ENCODE measurements around the gene SELL.
"Not testable (repeated sequence)": the region's sequence is repeated elsewhere in the genome, so short reads cannot be mapped to it uniquely, and the experiment has no call there.

The SELL gene

DNA sequence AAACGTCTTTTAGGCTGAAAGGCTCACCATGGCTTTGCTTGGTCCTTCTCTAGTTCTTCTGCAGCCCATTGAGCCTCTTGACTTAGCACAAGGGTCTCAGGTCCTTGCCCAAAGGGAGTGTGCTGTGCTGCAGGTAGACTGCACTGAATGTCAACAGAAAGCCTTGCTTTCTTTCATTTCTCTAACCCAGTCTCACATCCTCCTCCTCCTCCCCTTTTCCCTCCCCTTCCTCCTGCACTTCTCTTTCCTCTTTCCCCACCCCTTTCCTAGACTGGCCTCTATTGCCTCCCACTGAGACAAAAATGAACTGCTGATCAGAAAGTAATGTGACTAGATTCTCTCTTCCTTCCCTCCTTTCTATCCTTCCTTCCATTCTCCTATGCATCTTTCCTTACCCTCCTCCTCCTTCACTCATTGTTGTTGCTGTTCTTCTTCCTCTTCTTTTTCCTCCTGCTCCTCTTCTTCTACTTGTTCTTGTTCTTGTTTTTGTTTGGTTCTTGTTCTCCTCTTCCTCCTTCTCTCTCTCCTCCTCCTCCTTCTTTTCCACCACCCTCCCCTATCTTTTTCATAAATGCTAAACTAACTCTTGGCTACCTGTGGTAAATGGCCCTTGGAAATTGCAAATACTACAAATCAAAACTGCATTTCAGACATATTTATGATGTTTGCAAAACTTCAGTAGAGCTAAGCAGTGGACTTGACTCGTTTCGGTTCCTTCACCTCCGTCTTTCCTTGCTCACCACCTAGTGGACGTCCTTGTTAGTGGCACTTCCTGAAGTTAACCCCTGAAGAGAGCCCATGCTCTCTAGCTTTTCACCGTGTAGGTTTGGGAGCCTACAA lies at the start of gene SELL:
SELL (minus strand) TSS at position 152 of the 840 bp plus-strand sequence; CDS start at position 30, 122 bp downstream.
- DNase-seq, result peak in 6 of 10 donors; percentile 7 to 81 (median 51)
- intact Hi-C loops (cut with DNase I), result loop anchor here (1.0 kb wide), 1 partner anchor 110 kb away; no protein-coding TSS in a partner anchor

DNA sequence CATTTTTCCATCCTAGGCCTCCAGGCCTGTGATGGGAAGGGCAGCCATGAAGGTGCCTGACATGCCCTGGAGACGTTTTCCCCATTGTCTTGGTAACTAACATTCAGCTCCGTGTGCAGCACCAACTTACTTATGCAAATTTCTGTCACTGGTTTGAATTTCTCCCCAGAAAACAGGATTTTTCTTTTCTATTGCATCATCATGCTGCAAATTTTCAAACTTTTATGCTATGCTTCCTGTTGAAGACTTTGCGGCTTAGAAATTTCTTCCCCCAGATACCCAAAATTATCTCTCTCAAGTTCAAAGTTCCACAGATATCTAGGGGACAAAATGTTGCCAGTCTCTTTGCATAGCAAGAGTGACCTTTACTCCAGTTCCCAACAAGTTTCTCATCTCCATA lies 47.6 kb upstream of the SELL start:
- intact Hi-C loops (cut with DNase I), result no loop called here
- no peak for DNase-seq

DNA sequence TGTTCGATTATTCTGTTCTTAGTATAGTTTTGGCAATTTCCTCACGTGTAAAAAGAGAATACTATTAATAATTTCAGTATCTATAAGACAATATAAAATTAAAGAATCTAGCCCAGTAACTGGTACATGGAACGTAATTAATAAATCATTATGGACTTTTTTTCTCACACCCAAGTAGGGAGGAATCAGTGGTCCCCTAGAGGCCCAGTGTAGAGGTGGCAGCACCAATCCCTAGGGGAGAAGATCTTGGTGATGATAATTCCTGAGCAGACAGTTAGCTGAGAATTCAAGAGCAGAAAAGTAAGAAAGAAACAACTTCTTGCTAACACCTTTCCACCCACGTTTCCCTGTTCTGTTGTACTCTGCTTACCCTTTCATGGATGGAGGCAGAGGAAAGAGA lies 42.1 kb upstream of the SELL start:
- intact Hi-C loops (cut with DNase I), result no loop called here
- no peak for DNase-seq

DNA sequence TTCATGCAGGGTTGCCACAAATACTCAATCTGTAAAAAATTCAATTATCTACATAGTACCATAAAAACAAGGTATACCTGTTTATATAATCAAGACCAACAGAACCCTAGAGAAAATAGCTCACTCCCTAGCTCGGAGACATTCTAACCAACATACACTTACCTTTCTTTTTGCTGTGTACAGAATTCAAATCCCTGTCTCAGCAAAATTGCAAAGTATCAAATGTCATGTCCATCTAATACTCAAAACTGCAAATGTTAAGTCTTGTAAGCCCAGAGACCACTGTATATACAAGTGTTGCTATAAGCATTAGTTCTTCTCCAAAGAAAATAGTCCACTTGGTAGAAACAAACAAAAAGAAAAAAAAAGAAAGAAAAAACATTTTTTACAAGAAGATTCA lies 38.6 kb upstream of the SELL start:
- intact Hi-C loops (cut with DNase I), result no loop called here
- no peak for DNase-seq

DNA sequence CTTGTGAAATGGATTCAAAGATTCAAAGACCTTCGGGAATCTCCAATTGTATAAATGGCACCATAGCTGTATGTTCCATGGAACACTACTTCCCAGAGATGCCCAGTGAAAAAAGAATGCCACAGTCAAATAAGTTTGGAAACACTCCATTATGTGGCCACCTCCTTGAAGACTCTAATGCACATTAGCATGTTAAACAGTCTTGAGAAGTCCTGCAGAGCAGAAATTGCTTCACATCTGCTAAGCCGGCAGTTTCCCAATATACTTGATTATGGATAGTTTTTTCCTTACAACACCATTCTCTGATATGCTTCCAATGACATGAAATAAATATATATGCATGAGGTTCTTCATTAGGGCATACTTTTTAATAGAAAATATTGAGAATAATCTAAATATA lies 35.1 kb upstream of the SELL start:
- intact Hi-C loops (cut with DNase I), result no loop called here
- no peak for DNase-seq

DNA sequence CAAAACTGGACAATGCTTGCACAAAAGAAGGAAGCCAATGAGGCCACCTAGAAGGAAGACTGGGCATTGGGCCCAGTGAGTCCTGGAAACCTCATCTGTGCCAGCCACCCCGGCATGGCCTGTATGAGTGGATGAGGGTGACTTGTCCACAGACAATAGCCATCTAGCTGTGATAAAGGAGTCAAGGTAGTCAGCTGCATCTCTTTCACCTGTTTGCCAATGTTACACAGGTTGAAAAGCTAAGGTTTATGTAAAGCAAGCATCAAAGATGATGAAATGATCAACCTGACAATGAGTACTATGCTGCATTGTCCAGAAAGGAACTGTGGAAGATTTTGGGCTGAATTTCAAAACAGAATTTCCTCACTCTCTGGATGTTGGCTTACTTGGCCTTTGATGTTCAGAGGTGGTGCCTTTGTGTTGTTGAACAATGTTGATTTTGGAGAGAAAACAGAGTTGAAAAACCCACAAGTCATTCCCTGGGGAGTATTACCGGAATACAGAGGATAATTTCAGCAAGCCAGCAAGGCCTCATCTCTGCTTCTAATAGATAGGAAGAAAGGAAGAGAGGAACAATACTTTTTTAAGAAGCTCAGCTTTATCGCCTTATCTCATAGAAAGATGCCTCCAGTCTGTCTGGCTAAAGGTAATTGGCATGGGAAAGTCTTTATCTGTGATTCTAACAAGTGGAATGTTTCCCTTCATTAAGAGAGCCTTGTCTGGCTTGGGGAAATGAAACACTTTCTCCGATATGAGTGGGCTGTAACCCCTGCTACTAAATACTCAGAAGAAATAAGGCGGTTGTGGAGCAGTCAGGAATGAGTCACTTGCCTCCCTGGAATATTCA lies 33.8 kb upstream of the SELL start:
- no peak for DNase-seq
- intact Hi-C loops (cut with DNase I), result no loop called here

DNA sequence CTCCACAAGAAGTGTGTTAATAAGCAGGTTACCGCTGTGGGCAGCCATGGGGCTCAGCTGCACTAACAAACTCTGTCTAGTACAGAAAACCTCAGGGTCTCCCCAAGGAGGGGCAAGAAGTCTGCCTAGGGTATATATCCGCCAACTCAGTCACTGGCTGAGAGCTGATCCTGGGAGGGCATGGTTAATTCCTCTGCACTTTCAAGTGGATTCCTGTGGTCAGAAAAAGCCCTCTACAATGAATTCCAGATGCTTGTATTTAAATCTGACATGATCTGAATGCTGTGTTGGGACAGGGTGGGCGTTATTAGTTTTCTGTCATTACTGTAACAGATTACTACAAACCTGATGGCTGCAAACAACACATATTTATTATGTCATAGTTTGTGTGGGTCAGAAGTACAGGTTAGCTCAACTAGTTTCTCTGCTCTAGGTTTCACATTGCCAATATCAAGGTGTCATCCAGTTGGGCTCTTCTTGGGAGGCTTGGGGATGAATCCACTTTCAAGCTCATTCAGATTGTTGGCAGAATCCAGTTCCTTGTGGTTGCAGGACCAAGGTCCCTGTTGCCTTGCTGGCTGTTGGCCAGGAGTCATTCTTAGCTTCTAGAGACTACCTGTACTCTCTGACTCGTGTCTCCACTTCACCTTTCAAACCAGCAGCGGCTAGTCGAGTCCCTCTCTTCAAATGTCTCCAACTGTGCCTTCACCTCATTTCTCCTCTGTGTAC lies 30.4 kb upstream of the SELL start:
- intact Hi-C loops (cut with DNase I), result no loop called here
- DNase-seq, result no peak

DNA sequence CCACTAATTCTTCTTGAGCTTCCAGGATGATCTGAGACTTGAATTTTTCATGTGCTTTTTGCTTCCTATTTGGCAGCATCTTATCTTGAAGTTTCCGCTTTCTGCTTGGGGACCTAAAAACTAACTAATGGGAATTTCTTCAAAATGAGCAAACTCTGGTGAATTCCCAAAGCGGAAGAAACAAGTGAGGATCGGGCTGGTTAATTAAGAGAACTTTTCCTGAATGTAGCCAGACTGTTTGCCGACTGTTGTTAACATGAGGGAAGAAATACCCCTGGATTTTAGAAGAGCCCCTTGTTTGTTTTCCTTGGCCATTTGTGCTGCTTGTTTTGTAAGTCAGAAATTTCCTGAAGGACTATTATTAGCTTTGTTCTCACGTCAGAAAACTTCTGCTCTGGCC lies 28.6 kb upstream of the SELL start:
- intact Hi-C loops (cut with DNase I), result no loop called here
- DNase-seq, result no peak

DNA sequence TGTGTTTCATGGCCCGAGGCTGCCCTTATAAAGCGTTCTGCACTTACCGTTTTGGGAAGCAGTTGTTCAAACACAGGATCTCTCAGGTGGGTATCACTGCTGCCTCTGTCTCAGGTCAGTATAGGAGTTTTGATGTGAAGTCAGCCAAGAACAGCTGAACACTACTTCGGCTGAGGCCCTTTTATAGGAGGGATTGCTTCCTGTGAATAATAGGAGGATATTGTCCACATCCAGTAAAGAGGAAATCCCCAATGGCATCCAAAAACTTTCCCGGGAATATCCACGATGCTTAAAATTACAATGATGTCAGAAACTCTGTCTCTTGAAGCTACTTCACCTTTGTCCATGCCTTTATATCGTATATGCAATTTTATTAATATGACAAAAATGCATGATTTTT lies 22.5 kb upstream of the SELL start, which contains the start of gene SELE:
SELE (minus strand) TSS at position 156 of the 400 bp plus-strand sequence. CDS start 467 bp downstream, outside the sequence.
- intact Hi-C loops (cut with DNase I), result no loop called here

DNA sequence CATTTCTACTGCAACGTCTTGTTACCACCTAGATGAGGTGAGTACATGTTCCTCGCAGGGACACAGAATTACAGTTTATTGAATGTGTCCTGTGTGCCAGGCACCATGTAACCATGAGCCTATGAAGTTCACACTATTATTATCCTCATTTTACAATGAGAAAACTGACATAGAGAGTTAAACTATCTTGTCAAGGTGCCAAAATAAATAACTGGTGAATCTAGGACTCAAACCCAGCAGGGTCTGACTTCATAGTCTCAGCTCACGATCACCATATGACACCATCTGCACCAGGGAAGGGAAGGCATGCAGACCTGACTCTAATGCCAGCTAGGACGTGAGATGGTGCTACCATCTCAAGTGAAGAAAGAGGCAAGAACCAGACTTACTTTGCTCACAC lies 20.0 kb upstream of the SELL start:
- intact Hi-C loops (cut with DNase I), result no loop called here

More for the DNA sequence above, 22.5 kb upstream of the SELL start, which contains the start of gene SELE:
- DNase-seq, result no peak

DNA sequence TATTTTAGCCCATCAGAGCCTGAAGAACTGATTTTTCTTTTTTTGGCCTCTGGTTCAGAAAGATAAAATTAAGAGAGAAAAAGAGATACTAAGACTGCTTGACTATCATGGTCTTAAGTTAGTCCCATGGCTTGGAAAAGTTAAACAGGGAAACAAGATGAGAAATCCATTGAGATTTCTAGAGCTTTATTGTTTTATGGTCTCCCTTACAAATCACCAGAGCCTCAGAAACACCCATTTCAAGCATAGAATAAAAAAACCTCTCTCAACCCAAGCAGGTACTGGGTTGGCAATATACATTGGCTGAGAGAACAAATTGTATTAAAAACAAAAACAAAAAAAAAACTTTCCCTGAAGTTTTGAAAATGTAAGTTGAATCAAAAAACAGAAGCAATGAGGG lies 18.6 kb upstream of the SELL start:
- no peak for DNase-seq
- intact Hi-C loops (cut with DNase I), result no loop called here

More for the DNA sequence above, 20.0 kb upstream of the SELL start:
- DNase-seq, result no peak

DNA sequence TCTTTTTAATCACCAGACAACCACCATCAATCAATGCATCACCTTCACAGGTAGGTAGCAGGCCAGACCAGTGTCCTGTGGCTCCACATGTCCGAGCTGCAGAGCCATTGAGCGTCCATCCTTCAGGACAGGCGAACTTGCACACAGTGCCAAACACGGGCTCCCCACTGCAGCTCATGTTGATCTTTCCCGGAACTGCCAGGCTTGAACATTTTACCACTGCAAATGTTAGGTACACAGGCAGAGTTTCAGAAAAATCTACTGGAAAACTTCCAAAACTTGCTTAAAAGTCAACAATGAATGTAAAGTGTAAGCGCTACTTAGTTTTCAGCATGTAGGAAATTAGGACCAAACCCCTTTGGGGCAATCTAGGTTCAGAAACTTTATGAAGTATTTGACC lies 15.9 kb upstream of the SELL start:
- intact Hi-C loops (cut with DNase I), result no loop called here
- DNase-seq, result no peak

DNA sequence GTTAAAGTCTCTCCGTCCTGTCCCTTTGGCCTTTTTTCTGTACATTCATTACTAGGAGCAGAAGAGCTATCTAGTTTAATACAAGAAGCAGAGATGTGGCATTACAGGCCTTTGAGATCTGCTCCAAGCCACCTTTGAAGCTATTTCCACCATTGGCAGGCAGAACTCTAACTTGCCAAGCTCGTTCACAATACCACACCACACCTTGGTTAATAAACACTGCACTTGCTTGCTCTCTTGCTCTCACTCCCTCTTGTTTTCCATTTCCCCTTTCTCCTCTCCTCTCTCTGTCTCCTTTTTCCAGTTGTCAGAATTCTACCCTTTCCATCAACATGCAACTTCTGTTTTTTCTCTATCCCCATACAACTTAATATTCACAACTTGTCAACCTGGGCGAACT lies 15.4 kb upstream of the SELL start:
- intact Hi-C loops (cut with DNase I), result no loop called here
- no peak for DNase-seq

DNA sequence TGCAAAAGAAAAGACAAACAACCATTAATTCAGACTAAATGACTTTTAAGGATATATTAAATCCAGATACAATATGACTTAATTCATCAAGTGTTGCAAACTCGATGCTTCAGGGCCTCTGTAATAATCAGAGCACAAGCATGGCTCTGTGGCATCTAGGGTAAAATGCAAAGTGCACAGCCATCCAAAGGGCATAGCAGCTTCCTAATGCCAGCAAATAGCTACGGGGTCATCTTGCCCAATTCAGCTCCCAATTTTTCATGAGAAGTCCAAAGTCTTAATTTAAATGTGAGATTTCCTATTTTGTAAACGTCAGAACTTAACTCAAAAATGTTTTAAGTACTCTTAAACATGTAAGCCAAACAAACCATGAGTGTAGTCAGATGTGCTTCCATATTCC lies 14.5 kb upstream of the SELL start:
- DNase-seq, result no peak
- intact Hi-C loops (cut with DNase I), result no loop called here

DNA sequence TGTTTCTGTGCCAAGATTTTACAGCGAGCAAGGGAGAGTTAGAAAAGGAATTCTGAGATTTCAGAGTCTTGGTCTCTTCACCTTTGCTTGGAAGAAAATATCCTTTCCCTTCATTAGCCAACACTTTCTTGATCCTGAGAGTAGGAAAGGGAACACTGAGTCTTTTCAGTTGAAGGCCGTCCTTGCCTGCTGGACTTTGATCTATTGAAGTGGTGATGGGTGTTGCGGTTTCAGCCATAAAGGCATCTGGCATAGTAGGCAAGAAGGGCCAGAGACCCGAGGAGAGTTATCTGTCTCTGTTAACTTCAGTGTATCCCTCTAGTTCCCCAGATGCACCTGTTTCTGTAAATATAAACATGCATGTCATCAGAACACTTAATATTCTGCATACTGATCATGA lies 12.7 kb upstream of the SELL start:
- intact Hi-C loops (cut with DNase I), result no loop called here
- DNase-seq, result no peak

DNA sequence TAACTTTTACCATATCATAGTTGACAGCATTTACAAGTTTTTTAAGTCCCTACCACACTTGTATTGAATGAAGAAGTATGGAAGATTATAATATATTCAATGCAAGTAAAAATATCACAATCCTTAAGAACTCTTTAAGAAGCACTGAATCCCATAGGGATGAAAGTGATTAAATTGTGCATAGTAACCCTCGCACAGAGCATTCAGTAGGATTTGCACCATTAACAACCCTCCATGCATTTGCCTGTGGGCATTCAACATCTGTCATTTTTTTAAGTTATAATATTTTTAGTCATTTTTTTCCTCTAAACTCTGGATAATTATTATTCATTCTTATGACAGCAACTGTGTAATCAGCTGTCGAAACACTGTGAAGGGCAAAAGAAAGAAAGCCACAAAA lies 12.3 kb upstream of the SELL start:
- no peak for DNase-seq
- intact Hi-C loops (cut with DNase I), result no loop called here

DNA sequence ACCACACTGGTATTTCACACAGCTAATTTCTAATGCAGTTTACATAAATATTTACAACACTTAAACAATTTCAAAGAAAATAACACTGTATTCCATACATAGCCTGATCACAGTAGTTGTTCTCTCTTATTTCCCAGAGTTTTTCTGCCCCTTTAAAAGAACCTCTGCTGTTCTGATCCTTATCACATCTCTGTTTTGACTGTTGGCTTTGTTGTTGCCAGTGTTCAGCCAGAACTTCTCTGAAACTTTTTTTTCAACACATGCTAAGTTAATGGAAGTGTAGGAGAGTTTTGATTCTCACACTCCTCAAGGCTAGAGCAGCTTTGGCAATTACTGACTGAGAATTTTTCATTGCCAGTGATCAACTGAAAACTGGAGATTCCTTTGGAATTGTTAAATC lies 11.4 kb upstream of the SELL start:
- no peak for DNase-seq

DNA sequence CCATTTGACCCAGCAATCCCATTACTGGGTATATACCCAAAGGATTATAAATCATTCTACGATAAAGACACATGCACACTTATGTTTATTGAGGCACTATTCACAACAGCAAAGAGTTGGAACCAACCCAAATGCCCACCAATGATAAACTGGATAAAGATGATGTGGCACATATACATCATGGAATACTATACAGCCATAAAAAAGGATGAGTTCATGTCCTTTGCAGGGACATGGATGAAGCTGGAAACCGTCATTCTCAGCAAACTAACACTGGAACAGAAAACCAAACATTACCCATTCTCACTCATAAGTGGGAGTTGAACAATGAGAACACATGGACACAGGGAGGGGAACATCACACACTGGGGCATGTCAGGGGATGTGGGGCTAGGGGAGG lies 3.7 kb upstream of the SELL start:
- DNase-seq; intact Hi-C loops (cut with DNase I): not testable (repeated sequence)

More for the DNA sequence above, 11.4 kb upstream of the SELL start:
- intact Hi-C loops (cut with DNase I), result no loop called here

DNA sequence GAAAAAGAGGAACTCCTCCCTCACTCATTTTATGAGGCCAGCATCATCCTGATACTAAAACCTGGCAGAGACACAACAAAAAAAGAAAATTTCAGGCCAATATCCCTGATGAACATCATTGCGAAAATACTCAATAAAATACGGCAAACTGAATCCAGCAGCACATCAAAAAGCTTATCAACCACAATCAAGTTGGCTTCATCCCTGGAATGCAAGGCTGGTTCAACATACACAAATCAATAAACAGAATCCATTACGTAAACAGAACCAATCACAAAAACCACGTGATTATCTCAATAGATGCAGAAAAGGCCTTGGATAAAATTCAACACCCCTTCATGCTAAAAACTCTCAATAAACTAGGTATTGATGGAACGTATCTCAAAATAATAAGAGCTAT lies 1.7 kb upstream of the SELL start:
- DNase-seq; intact Hi-C loops (cut with DNase I): not testable (repeated sequence)

DNA sequence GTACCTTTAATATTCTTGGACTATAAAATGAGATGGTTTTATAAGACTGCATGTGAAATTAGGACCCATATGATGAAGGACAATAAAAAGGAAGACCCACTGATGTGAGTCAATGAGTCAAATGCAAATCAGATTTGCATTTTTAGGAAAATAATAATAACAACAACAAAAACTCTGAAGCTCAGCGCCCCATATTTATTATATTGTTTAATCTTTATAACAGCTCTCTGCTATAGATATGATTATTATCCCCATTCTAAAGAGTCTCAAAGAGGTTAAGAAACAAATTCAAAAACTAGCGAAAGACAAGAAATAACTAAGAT lies 850 bp upstream of the SELL start:
- DNase-seq, result no peak
- intact Hi-C loops (cut with DNase I), result loop anchor here (1.0 kb wide), 1 partner anchor 111 kb away; no protein-coding TSS in a partner anchor

DNA sequence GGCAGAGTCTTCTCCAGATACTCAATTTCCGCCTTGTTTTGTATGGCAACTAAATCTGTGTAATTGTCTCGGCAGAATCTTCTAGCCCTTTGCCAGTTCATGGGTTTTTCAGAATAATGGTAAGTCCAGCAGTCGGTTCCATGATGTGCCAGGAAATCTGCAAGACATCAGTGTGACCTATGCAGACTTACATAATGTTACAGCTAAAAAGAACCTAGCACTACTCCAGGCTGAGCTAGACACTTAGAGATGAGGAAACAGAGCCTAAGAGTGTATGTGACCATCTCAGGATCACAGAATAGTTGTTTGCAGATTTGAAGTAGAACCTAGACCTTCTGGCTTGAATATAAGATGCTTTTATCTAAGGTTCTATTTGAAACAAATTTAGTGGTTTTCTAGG lies 2.8 kb downstream of the SELL start:
- intact Hi-C loops (cut with DNase I), result no loop called here

More for the DNA sequence above, 2.8 kb downstream of the SELL start:
- no peak for DNase-seq
